Fibroblast of skin of left quadriceps (primary cell): ENCODE data around the gene PTH2.

Experiments
- DNase-seq, 2 experiments: peaks; one replicate each; pipeline ENCODE4 v3.0.0-alpha.2; 2013; ENCODE audit warnings: low read depth in 2 of 2

PTH2 gene

GRCh38 chr19:49430678-49431329 lies 7.6 kb upstream of the PTH2 start:
- DNase-seq = no peak

DNA sequence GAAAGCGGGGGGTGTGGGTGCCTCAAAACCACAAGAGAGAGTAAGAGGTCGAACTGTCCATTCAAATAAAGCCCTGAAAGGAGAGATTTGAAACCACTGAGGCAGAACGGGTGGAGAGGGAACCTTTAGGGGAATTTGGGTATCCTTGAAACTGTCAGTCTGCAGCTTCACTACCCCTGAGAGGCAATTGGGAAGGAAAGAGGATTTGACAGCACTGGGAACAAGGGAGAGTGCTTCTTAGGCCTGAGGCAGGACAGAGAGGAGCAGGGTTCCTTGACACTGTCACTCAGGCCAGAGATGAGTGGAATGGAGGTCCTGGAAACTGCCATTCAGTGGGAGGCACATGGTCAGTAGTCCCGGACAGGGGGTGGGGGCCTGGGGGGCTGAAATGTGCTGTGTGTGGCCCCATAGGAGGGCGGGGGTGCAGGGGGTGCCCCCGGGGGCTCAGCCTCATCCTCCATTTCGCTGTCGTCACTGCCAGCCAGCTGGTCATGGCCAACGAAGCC lies 7.0 kb upstream of the PTH2 start:
- no peak for DNase-seq

GRCh38 chr19:49428547-49429451 lies 5.6 kb upstream of the PTH2 start:
- DNase-seq = no peak

DNA sequence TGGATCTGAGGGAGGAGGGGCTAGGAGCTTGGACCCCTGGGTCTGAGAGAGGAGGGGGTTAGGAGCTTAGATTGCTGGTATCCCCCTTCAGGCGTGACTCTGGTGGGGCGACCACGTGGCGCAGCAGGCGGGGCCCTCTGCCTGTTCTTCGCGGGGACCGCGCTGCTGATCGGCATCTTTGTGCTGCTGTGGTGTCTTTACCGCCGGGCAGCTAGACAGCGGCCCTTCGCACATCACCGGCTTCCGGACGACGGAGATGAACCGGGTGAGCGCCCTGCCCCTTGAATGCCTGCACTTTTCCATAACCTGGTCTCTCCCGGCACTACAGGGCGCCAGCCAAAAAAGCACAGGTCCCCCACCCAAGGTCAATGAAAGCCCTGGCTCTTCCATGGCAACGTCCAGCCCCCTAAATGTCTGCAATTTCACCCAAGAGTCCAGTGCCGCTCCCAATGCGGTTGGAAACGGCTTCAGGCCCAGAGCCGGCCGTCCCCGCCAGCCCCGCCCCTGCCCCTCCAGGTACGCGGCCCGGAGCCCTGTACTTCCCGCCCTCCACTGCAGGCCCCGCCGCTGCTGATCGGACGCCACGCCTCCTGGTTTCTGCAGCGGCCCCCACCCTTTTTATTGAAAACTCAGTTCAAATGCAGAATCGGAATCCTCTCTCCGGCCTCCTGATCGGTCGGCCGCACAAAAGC lies 4.8 kb upstream of the PTH2 start:
- no peak for DNase-seq

DNA sequence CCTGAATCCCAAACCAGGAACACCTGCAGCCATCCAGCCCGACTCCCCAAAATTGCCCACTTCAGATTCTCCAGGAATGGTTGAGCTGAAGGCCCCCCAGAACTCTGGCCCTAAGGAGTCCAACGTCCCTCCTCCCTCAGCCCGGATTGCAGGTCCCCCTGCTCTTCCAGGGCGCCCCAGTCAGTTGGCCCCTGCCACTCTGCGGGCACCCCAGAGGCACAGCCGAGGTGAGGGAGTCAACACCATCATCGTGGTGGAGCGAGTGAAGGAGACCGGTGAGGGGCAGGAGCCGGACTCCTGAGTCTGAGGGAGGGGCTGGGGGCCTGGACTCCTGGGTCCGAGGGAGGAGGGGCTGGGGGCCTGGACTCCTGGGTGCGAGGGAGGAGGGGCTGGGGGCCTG lies 4.1 kb upstream of the PTH2 start:
- DNase-seq = no peak

GRCh38 chr19:49425922-49426592 lies 2.8 kb upstream of the PTH2 start:
- no peak for DNase-seq

- DNase-seq = no peak
Observed at GRCh38 chr19:49425178-49425577, 1.9 kb upstream of the PTH2 start, which contains the start of gene GFY. GFY (plus strand) TSS chr19:49425388; CDS start chr19:49426431, 1,043 bp downstream.

- DNase-seq = no peak
Observed at GRCh38 chr19:49423985-49424303, 703 bp upstream of the PTH2 start.

- DNase-seq = no peak
Observed at GRCh38 chr19:49422407-49423070, 702 bp downstream of the PTH2 start.

GRCh38 chr19:49421878-49422202 lies 1.4 kb downstream of the PTH2 start:
- no peak for DNase-seq

DNA sequence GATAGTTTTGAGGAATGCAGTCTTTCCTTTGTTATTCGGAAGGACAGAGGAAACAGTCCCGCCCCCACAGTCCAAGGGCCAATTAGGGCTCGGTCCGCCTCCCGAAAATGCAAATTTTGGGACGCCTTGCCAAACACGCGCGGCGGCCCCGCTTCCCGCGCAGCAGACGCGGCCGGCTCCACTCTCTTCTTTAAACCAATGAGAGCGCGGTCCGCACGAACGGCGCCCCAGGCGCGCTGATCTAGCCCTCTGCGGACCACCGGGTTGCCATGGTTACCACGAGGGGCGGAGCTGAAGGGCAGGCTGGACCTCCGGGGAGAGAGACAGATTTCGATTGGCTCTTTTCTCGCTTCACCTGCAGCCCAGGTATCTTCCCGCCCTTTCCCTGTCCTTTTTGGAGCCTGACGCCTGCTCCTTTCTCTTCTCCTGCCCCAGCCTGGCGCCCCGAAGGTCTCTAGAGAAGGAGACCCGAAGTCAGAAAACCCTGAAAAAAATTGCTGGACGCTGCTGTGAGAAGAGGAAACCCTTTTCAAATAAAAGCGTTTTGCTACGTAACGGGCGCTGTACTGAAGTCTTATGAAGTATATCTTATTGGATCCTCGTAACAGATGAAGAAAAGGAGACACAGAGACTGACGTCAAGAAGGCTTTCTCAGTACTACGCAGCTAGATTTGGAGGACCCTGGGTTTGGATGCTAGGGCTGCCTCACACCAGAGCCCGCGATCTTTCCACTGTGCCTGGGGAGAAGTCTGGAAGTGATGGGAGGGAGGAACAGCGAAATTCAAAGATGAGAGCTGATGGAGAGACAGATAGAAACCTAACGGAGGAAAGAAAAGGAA lies 2.0 kb downstream of the PTH2 start:
- no peak for DNase-seq

DNA sequence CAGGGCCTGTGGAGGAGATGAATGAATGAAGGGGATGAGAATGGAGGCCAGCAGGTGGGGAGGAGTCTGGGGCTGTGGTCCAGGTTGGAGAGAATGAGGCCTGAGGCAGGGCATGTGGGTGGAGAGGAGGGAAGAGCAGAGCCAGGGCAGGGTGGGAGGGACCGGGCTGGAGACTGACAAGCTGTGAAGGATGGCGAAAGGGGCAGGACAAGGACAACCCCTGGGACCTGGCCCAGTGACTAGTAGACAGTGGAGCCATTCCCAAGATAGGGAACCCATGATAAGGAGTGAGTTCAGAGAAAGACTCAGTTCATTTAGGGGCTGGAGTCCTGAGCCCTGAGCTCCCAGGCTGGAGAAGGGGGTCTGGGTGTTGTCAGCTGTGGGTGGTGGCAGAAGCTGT lies 3.0 kb downstream of the PTH2 start:
- DNase-seq = no peak

DNA sequence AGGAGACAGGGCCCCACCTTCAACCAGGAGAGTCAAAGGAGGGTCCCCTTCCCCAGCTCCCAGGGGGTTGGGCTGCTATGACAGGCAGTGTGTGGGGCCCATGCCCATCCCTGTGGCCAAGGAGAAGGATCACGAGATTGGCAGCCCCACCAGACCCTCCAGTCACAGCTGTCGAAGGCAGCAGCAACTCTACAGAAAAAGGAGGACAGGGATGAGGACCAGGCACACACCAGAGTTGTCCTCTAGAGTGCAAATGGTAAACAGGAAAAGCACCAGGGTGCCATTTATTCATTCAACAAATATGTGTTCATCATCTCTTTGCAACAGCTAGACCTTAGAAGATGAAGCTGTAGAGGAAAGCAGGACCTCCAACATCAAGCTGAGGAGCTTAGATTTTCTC lies 4.1 kb downstream of the PTH2 start:
- no peak for DNase-seq

DNA sequence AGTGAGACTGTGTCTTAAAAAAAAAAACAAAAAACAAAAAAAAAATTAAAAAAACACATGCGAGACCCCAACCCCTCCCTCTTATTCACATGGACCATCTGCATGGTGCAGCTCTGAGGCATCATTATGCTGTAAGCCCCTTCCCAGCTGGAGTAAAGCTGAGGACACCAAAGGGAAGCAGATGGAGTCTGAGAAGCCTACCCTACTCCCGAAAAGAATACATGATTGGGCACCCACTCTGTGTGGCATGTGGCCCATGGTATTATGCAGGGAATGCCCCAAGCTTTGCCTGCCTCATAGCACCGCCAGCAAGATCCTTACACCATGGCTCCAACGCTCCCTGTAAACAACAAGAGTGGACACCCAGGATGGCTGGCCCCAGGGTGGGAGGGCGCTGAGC lies 4.7 kb downstream of the PTH2 start:
- DNase-seq = no peak

DNA sequence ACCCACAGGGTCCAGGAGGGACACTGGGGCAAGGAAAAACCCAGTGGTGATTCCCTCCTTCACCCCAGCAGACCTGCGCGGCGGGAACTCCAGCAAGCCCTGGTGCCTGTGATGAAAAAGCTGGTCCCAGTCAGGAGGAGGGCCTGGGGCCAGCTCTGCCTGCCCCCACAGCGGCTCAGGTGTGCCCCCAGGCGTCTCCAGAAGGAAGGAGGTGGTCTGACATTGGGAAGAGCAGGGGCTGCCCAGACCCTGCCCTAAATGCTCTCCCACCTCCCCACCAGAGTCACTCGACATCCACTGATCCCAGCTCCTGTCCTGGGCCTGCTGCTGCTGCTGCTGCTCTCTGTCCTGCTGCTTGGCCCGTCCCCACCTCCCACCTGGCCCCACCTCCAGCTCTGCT lies 6.2 kb downstream of the PTH2 start:
- DNase-seq = no peak

DNA sequence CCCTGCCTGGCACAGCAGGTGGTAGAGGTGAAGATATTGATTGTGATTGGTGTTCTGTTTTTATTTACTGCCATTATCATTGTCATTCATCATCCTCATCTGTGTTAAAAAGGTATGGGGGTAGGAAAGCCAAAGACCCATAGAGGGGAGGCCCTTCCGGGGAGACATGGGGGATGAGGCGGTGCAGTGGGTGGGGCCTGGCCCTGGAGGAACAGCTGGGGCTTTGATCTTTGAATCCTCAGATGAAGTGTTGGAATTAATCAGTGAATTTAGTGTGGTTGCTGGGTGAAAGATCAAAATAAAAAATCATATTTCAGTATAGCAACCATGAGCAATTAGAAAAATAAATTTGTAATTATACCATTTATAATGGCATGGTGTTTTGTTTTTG lies 7.4 kb downstream of the PTH2 start:
- no peak for DNase-seq

- no peak for DNase-seq
Observed at GRCh38 chr19:49415102-49415809, 8.0 kb downstream of the PTH2 start.

DNA sequence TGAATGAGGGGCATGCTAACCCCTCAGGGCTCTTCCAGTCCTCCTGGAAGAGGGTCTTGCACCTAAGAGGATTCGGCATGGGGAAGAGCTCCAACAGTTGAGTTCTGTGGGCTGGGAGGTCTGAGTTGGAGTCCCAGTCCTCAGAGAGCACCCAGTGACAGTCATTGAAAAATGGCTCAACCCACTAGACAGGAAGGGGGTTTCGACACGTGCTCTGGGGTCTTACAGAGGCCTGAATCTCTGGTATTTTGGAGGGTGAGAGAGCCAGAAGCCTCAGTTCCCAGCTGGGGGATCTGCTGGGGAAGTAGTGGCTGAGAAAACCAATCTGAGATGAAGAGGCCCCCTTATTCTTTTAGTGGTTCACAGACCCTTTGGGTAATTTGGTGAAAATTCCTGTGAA lies 9.0 kb downstream of the PTH2 start:
- no peak for DNase-seq

- DNase-seq = peak; percentile 11 to 17
Observed at GRCh38 chr19:49413348-49413747, 9.9 kb downstream of the PTH2 start.

- no peak for DNase-seq
Observed at GRCh38 chr19:49411681-49412326, 11.4 kb downstream of the PTH2 start.
